PC-9 (cell line): ENCODE data around the gene RUNX1. TPM values are rescaled to one million over a fixed set of nuclear protein-coding genes. Genes with fewer than 3 reads are reported as not detected.

Experiments used
- BruUV-seq: library from RNA; stranded (reverse); fragments of 400-500 nt; replicated peaks from 2 replicates; lab custom pipeline; 2021; lab: Mats Ljungman, UMichigan
- CTCF ChIA-PET: fragments of 300-600 bp; sonication (Branson Sonifier 250); formaldehyde crosslinking; loops from one replicate; lab custom pipeline; 2022; ENCODE audit warnings: antibody characterized with exemption; lab: Charles Lee
- POLR2A ChIA-PET: fragments of 300-600 bp; sonication (Branson Sonifier 250); formaldehyde crosslinking; loops from one replicate; lab custom pipeline; 2022; ENCODE audit warnings: antibody characterized with exemption; ENCODE audit not compliant: unreplicated experiment; lab: Charles Lee
- DNase-seq, 2 experiments: peaks; one replicate each; pipeline versions ENCODE4 v3.0.0 to v3.0.0-alpha.2; 2015 to 2022; ENCODE audit warnings: mixed read lengths in 1 of 2
- H2AFZ ChIP-seq: fragments of 200-600 bp; sonication (generic); 2 replicates; pipeline ENCODE4 v1.8.1; 2017; ENCODE audit warnings: antibody characterized with exemption
- H3F3A ChIP-seq: fragments of 200-600 bp; sonication (generic); 2 replicates; pipeline ENCODE4 v1.8.1; 2017; ENCODE audit warnings: antibody characterized with exemption, mild to moderate bottlenecking, low read depth; ENCODE audit not compliant: insufficient read depth
- H3K27ac ChIP-seq: fragments of 200-600 bp; sonication (generic); 2 replicates; pipeline ENCODE4 v1.6.1; 2016; ENCODE audit warnings: mixed run types
- H3K27me3 ChIP-seq: fragments of 200-600 bp; sonication (generic); 2 replicates; pipeline ENCODE4 v1.6.1; 2016; ENCODE audit warnings: low read depth, mixed run types; ENCODE audit not compliant: insufficient read depth
- H3K36me3 ChIP-seq: fragments of 200-600 bp; sonication (generic); 2 replicates; pipeline ENCODE4 v1.6.1; 2016; ENCODE audit warnings: low read depth, mixed run types
- H3K4me1 ChIP-seq: fragments of 200-600 bp; sonication (generic); replicated peaks from 2 replicates; pipeline ENCODE4 v1.6.1; 2016; ENCODE audit warnings: mixed run types; ENCODE audit not compliant: insufficient read depth
- H3K4me2 ChIP-seq: fragments of 200-600 bp; sonication (generic); 2 replicates; pipeline ENCODE4 v1.6.1; 2017; ENCODE audit warnings: mixed run types
- H3K4me3 ChIP-seq: fragments of 200-600 bp; sonication (generic); 2 replicates; pipeline ENCODE4 v1.6.1; 2016; ENCODE audit warnings: mixed run types
- H3K79me2 ChIP-seq: fragments of 200-600 bp; sonication (generic); 2 replicates; pipeline ENCODE4 v1.6.1; 2017; ENCODE audit warnings: low read depth, mixed run types
- H3K9me2 ChIP-seq: fragments of 200-600 bp; sonication (generic); 2 replicates; pipeline ENCODE4 v1.8.1; 2017; ENCODE audit warnings: mild to moderate bottlenecking; ENCODE audit not compliant: insufficient read depth
- H3K9me3 ChIP-seq: fragments of 200-600 bp; sonication (generic); 2 replicates; pipeline ENCODE4 v1.8.1; 2016; ENCODE audit warnings: low read depth; ENCODE audit not compliant: insufficient read depth
- H4K20me1 ChIP-seq: fragments of 200-600 bp; sonication (generic); 2 replicates; pipeline ENCODE4 v1.8.1; 2017; ENCODE audit not compliant: insufficient read depth
- CTCF ChIP-seq: fragments of 200-600 bp; sonication (generic); conservative IDR thresholded peaks from 2 replicates; pipeline ENCODE4 v1.6.1; 2017; ENCODE audit warnings: mixed run types, antibody characterized with exemption, mild to moderate bottlenecking, moderate library complexity
- EZH2 ChIP-seq: fragments of 200-600 bp; sonication (generic); IDR thresholded peaks from 2 replicates; pipeline ENCODE4 v1.8.0; 2017; ENCODE audit warnings: antibody characterized with exemption, low read depth
- intact Hi-C: fragments of 100-400 bp; cut with micrococcal nuclease; formaldehyde crosslinking; loops from one replicate; pipeline ENCODE4 v1.10.0; 2022; ENCODE audit not compliant: unreplicated experiment
- total RNA-seq: library from RNA; stranded (reverse); gene quantifications from 2 replicates; pipeline ENCODE4 v1.2.3, GENCODE V29; 2021

The RUNX1 gene
- total RNA-seq, 1 experiment from 2014 or later, result 58.5 TPM

DNA sequence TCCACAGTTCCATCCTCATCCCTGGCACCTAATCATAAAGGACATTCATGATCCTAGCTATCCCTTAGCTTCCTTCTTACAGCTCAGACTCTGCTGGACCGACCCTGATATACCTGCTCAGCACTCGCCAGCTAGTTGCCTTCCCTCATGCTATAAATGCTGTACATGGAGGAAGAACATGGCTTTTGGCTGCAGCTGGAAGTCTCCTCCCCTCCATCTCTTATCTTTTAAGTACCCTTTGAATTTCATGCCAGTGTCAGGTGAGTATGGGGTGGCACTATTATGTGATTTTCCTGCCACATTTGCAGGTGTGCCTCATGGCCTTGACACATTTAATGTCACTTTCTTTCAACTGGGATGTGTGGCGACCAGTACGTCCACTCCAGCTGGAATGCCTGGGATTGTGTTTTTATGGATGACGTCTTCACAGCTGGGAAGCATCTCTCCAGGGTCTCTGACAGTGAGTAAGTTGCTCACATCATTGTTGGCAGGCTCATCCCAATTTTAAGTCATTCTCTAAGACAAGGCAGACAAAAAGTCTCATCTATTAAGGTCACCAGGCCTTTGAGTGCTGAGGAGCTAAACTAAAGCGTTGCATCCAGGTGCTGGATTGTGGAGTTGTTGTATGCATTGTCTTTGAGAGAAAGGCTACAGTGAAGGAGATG is 43.4 kb downstream of the RUNX1 start:
- ChIA-PET POLR2A (no interaction called here), CTCF (no interaction called here)
- H3K9me2 ChIP-seq, result no peaks in the 10 kb centered on the region
- H2AFZ ChIP-seq, result no peak overlapping the region
- no TSS peak for BruUV-seq
- no peaks in the 10 kb centered on the region for H3K27me3 ChIP-seq
- no peaks in the 10 kb centered on the region for H3K9me3 ChIP-seq
- no peaks in the 10 kb centered on the region for H3K4me1 ChIP-seq
- H3F3A ChIP-seq, result peaks cover 7% of the 10 kb centered on the region; the same call in 1 of the 2 replicates
- no peak overlapping the region for H3K4me3 ChIP-seq
- H3K4me2 ChIP-seq, result no peak overlapping the region
- H3K36me3 ChIP-seq, result peaks cover 10% of the 10 kb centered on the region; the same call in 1 of the 2 replicates
- no peak for TF ChIP-seq CTCF
- no peak for TF ChIP-seq EZH2
- peaks cover 78% of the 10 kb centered on the region for H3K79me2 ChIP-seq
- intact Hi-C loops, result no loop called here
- DNase-seq, result no peak
- no peak overlapping the region for H3K27ac ChIP-seq
- no peaks in the 10 kb centered on the region for H4K20me1 ChIP-seq

- Histone ChIP-seq H3K4me2 (no peak overlapping the region), H3K36me3 (peaks cover 10% of the 10 kb centered on the region; the same call in 1 of the 2 replicates), H3K4me1 (no peaks in the 10 kb centered on the region), H3K4me3 (no peak overlapping the region), H3K9me3 (no peaks in the 10 kb centered on the region), H3F3A (peaks cover 7% of the 10 kb centered on the region; the same call in 1 of the 2 replicates), H3K27ac (no peak overlapping the region), H3K9me2 (no peaks in the 10 kb centered on the region), H2AFZ (no peak overlapping the region), H4K20me1 (no peaks in the 10 kb centered on the region), H3K79me2 (peaks cover 76% of the 10 kb centered on the region), H3K27me3 (no peaks in the 10 kb centered on the region)
- DNase-seq, result no peak
- BruUV-seq, result no TSS peak
- intact Hi-C loops, result no loop called here
- ChIA-PET CTCF (no interaction called here), POLR2A (no interaction called here)
- TF ChIP-seq EZH2 (no peak), CTCF (no peak)
Measured at GRCh38 chr21:35005077-35005476, 44.0 kb downstream of the RUNX1 start.

GRCh38 chr21:35004314-35004713 is 44.8 kb downstream of the RUNX1 start:
- CTCF ChIA-PET, result no interaction called here
- no TSS peak for BruUV-seq
- no peak overlapping the region for H2AFZ ChIP-seq

More at GRCh38 chr21:35004314-35004713, 44.8 kb downstream of the RUNX1 start:
- H3F3A ChIP-seq, result peaks cover 7% of the 10 kb centered on the region; the same call in 1 of the 2 replicates
- no peak for DNase-seq
- H3K4me3 ChIP-seq, result no peak overlapping the region
- H3K27me3 ChIP-seq, result no peaks in the 10 kb centered on the region
- no peaks in the 10 kb centered on the region for H3K9me2 ChIP-seq
- H3K4me2 ChIP-seq, result no peak overlapping the region
- H3K36me3 ChIP-seq, result peaks cover 10% of the 10 kb centered on the region; the same call in 1 of the 2 replicates
- H4K20me1 ChIP-seq, result no peaks in the 10 kb centered on the region
- no peak overlapping the region for H3K27ac ChIP-seq
- peaks cover 74% of the 10 kb centered on the region for H3K79me2 ChIP-seq
- no peaks in the 10 kb centered on the region for H3K4me1 ChIP-seq
- POLR2A ChIA-PET, result interaction anchor here (0.6 kb wide), 1 partner anchor 24 kb away, joined by 5 read pairs; no protein-coding TSS in a partner anchor
- intact Hi-C loops, result no loop called here
- TF ChIP-seq EZH2 (no peak), CTCF (no peak)
- no peaks in the 10 kb centered on the region for H3K9me3 ChIP-seq
